Measurements from ENCODE around the gene CRY2. TPM values are rescaled to one million over a fixed set of nuclear protein-coding genes. Genes with fewer than 3 reads are reported as not detected.

CRY2 gene
- polyA plus RNA-seq, 2 of the 4 experiments (the other 2 are of a cell fraction): 3.2 to 4.1 TPM

DNA sequence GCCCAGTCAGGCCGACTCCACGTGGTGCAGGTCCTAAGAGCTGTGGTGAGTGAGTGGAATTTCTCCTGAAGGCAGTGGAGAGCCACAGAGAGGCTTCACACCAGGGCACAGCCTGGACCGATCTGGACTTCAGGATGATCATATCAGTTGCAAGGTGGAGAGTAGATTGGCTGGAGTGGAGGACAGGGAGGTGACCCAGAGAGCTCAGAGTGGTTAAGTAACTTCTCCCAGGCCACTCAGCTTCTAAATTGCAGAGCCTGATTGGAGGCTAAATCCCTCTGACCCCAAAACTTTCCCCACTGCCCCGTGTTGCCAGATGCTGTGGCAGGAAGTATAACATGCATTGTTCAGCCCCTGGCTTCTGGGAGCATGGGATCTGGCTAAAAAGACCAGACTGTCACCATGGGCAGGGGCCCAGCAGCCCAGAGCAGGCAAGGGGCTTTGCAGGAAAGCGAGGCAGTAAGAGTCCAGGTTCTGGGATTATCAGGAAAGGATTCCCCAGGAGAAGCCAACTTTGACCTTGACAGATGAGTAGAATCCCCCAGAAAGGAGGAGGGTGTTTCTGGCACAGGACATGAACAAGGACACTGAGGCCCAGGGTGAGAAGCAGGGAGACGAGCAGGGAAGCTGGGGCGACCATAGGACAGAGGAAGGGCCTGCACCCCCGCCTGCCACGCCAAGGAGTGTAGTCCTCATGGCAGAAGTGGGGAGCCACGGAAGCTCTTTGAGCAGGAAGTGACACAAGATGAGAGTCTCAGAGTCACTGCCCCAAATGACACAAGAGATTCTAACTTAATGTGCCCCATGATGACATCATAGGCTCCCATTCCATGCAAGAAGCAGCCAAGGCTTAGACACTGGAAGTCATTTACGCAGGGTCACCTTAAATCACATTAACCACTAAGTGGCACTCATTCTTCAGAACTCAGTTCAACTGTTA is 37.5 kb upstream of the CRY2 start:
- FAIRE-seq (no peak), ATAC-seq (no peak), DNase-seq (ENCODE audit: low read depth in 1 of 2, low spot score in 1 of 2) (no peak)
- Histone ChIP-seq H3K4me1 (peaks cover 19% of the 10 kb centered on the region), H3K4me3 (no peak overlapping the region), H3K4me2 (no peak overlapping the region), H3K27ac (no peak overlapping the region), H3K9me3 (no peaks in the 10 kb centered on the region)
- POLR2A ChIA-PET: no interaction called here
- TF ChIP-seq, protein P1, sequence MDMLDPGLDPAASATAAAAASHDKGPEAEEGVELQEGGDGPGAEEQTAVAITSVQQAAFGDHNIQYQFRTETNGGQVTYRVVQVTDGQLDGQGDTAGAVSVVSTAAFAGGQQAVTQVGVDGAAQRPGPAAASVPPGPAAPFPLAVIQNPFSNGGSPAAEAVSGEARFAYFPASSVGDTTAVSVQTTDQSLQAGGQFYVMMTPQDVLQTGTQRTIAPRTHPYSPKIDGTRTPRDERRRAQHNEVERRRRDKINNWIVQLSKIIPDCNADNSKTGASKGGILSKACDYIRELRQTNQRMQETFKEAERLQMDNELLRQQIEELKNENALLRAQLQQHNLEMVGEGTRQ (IDR thresholded peaks at IDR 0.05): no peak
- TF ChIP-seq NR3C1 (IDR thresholded peaks at IDR 0.05) (no peak), MAZ (IDR thresholded peaks at IDR 0.05; ENCODE audit: borderline replicate concordance, low read depth, low read length) (no peak), NPAS2 (CRISPR knock-in tag; IDR thresholded peaks at IDR 0.05; ENCODE audit: borderline replicate concordance) (no peak), HOXB13 (CRISPR knock-in tag; IDR thresholded peaks at IDR 0.05; ENCODE audit: low read depth) (no peak), ZNF302 (CRISPR knock-in tag; IDR thresholded peaks at IDR 0.05) (no peak), HOXA7 (CRISPR knock-in tag; IDR thresholded peaks at IDR 0.05) (no peak), ZFP36 (IDR thresholded peaks at IDR 0.05; ENCODE audit: borderline replicate concordance, partially characterized antibody) (no peak), FOXS1 (CRISPR knock-in tag; IDR thresholded peaks at IDR 0.05) (no peak), POLR2AphosphoS2 (conservative IDR thresholded peaks at IDR 0.05; ENCODE audit: low read length) (no peak), CHD4 (IDR thresholded peaks at IDR 0.05; ENCODE audit: borderline replicate concordance) (no peak), GATA3 (IDR thresholded peaks at IDR 0.05; ENCODE audit: borderline replicate concordance) (no peak), FOSB (CRISPR knock-in tag; IDR thresholded peaks at IDR 0.05) (no peak), KDM5A (IDR thresholded peaks at IDR 0.05) (no peak), KDM1A (IDR thresholded peaks at IDR 0.05; ENCODE audit: low read depth) (no peak)
- TF ChIP-seq, protein P2, sequence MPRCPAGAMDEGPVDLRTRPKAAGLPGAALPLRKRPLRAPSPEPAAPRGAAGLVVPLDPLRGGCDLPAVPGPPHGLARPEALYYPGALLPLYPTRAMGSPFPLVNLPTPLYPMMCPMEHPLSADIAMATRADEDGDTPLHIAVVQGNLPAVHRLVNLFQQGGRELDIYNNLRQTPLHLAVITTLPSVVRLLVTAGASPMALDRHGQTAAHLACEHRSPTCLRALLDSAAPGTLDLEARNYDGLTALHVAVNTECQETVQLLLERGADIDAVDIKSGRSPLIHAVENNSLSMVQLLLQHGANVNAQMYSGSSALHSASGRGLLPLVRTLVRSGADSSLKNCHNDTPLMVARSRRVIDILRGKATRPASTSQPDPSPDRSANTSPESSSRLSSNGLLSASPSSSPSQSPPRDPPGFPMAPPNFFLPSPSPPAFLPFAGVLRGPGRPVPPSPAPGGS (IDR thresholded peaks at IDR 0.05): no peak
- CTCF ChIA-PET: interaction anchor here (0.9 to 1.6 kb wide), 3 partner anchors 12 to 438 kb away, joined by 3 read pairs; no protein-coding TSS in a partner anchor
- 89% methylated on average over 11 of the region's 11 CpGs for WGBS (ENCODE audit: missing lambda C conversion rate)

DNA sequence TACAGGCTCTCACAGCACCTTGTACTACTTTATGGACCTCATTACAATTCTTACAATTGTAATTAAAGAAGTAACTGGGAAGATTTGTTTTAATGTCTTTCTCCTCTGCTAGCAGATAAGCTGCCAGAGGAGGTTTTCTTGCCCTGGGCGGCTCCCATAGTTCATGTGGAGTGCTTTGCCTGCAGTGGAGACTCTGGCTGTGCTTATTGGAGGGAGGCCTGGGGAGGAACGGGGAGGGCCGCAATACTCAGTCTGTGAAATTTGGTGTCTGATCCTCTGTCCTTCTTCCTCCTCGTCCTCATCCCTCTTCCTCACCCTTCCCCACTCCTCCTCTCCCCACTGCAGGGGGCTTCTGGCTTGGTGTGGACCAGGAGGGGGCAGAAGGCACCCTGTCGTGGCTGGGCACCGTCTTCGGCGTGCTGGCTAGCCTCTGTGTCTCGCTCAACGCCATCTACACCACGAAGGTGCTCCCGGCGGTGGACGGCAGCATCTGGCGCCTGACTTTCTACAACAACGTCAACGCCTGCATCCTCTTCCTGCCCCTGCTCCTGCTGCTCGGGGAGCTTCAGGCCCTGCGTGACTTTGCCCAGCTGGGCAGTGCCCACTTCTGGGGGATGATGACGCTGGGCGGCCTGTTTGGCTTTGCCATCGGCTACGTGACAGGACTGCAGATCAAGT is 36.7 kb upstream of the CRY2 start:
- ATAC-seq (no peak), FAIRE-seq (no peak), DNase-seq (ENCODE audit: low read depth in 1 of 2, low spot score in 1 of 2) (no peak)
- Histone ChIP-seq H3K4me3 (no peak overlapping the region), H3K4me2 (no peak overlapping the region), H3K9me3 (no peaks in the 10 kb centered on the region), H3K4me1 (peaks cover 19% of the 10 kb centered on the region), H3K27ac (no peak overlapping the region)
- no peak for TF ChIP-seq EHF (CRISPR knock-in tag; IDR thresholded peaks at IDR 0.05)
- TF ChIP-seq, protein P3, sequence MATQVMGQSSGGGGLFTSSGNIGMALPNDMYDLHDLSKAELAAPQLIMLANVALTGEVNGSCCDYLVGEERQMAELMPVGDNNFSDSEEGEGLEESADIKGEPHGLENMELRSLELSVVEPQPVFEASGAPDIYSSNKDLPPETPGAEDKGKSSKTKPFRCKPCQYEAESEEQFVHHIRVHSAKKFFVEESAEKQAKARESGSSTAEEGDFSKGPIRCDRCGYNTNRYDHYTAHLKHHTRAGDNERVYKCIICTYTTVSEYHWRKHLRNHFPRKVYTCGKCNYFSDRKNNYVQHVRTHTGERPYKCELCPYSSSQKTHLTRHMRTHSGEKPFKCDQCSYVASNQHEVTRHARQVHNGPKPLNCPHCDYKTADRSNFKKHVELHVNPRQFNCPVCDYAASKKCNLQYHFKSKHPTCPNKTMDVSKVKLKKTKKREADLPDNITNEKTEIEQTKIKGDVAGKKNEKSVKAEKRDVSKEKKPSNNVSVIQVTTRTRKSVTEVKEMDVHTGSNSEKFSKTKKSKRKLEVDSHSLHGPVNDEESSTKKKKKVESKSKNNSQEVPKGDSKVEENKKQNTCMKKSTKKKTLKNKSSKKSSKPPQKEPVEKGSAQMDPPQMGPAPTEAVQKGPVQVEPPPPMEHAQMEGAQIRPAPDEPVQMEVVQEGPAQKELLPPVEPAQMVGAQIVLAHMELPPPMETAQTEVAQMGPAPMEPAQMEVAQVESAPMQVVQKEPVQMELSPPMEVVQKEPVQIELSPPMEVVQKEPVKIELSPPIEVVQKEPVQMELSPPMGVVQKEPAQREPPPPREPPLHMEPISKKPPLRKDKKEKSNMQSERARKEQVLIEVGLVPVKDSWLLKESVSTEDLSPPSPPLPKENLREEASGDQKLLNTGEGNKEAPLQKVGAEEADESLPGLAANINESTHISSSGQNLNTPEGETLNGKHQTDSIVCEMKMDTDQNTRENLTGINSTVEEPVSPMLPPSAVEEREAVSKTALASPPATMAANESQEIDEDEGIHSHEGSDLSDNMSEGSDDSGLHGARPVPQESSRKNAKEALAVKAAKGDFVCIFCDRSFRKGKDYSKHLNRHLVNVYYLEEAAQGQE (IDR thresholded peaks at IDR 0.05): no peak
- no peak for TF ChIP-seq HOXA7 (CRISPR knock-in tag; IDR thresholded peaks at IDR 0.05)
- TF ChIP-seq GATA3 (IDR thresholded peaks at IDR 0.05; ENCODE audit: borderline replicate concordance): no peak
- TF ChIP-seq EP300 (IDR thresholded peaks at IDR 0.05): no peak
- no peak for TF ChIP-seq RCOR1 (IDR thresholded peaks at IDR 0.05; ENCODE audit: low read depth, low read length)
- TF ChIP-seq MYC (IDR thresholded peaks at IDR 0.05; ENCODE audit: borderline replicate concordance, low read length): no peak
- no peak for TF ChIP-seq NPAS2 (CRISPR knock-in tag; IDR thresholded peaks at IDR 0.05; ENCODE audit: borderline replicate concordance)
- no peak for TF ChIP-seq KDM1A (IDR thresholded peaks at IDR 0.05; ENCODE audit: low read depth)
- TF ChIP-seq MAZ (IDR thresholded peaks at IDR 0.05; ENCODE audit: borderline replicate concordance, low read depth, low read length): no peak
- no peak for TF ChIP-seq TP53 (CRISPR knock-in tag; IDR thresholded peaks at IDR 0.05)
- TF ChIP-seq, protein P4, sequence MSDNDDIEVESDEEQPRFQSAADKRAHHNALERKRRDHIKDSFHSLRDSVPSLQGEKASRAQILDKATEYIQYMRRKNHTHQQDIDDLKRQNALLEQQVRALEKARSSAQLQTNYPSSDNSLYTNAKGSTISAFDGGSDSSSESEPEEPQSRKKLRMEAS (IDR thresholded peaks at IDR 0.05): no peak
- TF ChIP-seq CBX8 (IDR thresholded peaks at IDR 0.05): no peak
- TF ChIP-seq HEYL (CRISPR knock-in tag; IDR thresholded peaks at IDR 0.05): no peak
- no peak for TF ChIP-seq JUN (IDR thresholded peaks at IDR 0.05)
- TF ChIP-seq KDM5A (IDR thresholded peaks at IDR 0.05): no peak
- TF ChIP-seq, protein P5, sequence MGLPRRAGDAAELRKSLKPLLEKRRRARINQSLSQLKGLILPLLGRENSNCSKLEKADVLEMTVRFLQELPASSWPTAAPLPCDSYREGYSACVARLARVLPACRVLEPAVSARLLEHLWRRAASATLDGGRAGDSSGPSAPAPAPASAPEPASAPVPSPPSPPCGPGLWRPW (IDR thresholded peaks at IDR 0.05): no peak
- TF ChIP-seq NFE2L2 (conservative IDR thresholded peaks at IDR 0.05; ENCODE audit: low read length): no peak
- TF ChIP-seq FOSB (CRISPR knock-in tag; IDR thresholded peaks at IDR 0.05): no peak
- ChIA-PET CTCF (interaction anchor here (0.9 to 1.6 kb wide), 3 partner anchors 13 to 439 kb away, joined by 3 read pairs; no protein-coding TSS in a partner anchor), POLR2A (no interaction called here)
- 95% methylated on average over 23 of the region's 23 CpGs for WGBS (ENCODE audit: missing lambda C conversion rate)

All from A549 (cell line).